Thymus (tissue), 11 donors: Measurements from ENCODE around the gene CLSTN1. TPM values are rescaled to one million over a fixed set of nuclear protein-coding genes. Genes with fewer than 3 reads are reported as not detected.

Source experiments
- DNase-seq, 9 donors: peaks; one replicate each; pipeline ENCODE4 v3.0.0-alpha.2; 2013; ENCODE audit warnings: low spot score in 9 of 9, low read depth in 6 of 9, missing footprints in 1 of 9
- H3K27ac ChIP-seq, 2 donors: one replicate each; pipeline ENCODE4 v1.5.1; 2013; ENCODE audit warnings: control low read depth in 1 of 2, low read depth in 1 of 2, low read length in 1 of 2, mild to moderate bottlenecking in 1 of 2, moderate library complexity in 1 of 2
- H3K27me3 ChIP-seq, 2 donors: one replicate each; pipeline ENCODE4 v1.5.1; 2013; ENCODE audit warnings: low read length in 1 of 2; ENCODE audit not compliant: control insufficient read depth in 2 of 2, insufficient read depth in 1 of 2
- H3K36me3 ChIP-seq, 2 donors: one replicate each; pipeline ENCODE4 v1.5.1; 2013; ENCODE audit warnings: low read length in 1 of 2, mild to moderate bottlenecking in 1 of 2, moderate library complexity in 1 of 2; ENCODE audit not compliant: control insufficient read depth in 2 of 2, insufficient read depth in 2 of 2
- H3K4me1 ChIP-seq, 2 donors: one replicate each; pipeline ENCODE4 v1.5.1; 2013; ENCODE audit warnings: low read length in 2 of 2; ENCODE audit not compliant: control insufficient read depth in 2 of 2, insufficient read depth in 2 of 2
- H3K4me3 ChIP-seq, 2 donors: one replicate each; pipeline ENCODE4 v1.5.1; 2013; ENCODE audit warnings: low read length in 2 of 2, control low read depth in 1 of 2, mild to moderate bottlenecking in 1 of 2
- H3K9me3 ChIP-seq, 2 donors: one replicate each; pipeline ENCODE4 v1.5.1; 2013; ENCODE audit warnings: low read length in 1 of 2, mild to moderate bottlenecking in 1 of 2; ENCODE audit not compliant: control insufficient read depth in 2 of 2, insufficient read depth in 1 of 2
- whole genome bisulfite sequencing: extraction: QIAGEN DNeasy Blood & Tissue Kit; methylation state at CpG from one replicate; pipeline ENCODE4 v1.1.7; 2013; 5-methylcytosine and 5-hydroxymethylcytosine counted together
- polyA plus RNA-seq: library from polyadenylated mRNA; stranded (reverse); fragments of 200-250 nt; gene quantifications from one replicate; pipeline ENCODE4 v1.2.3, GENCODE V29; 2013
- total RNA-seq: library from RNA; stranded (reverse); fragments of 120-200 nt; gene quantifications from one replicate; pipeline ENCODE4 v1.2.4, GENCODE V29; 2013
- donor health status: healthy.

Gene CLSTN1
- total and polyA plus RNA-seq, 2 donors: 27.0 to 63.1 TPM

GRCh38 chr1:9840176-9840575, 16.4 kb upstream of the CLSTN1 start:
- no peaks in the 10 kb centered on the region for H3K36me3 ChIP-seq
- H3K27ac ChIP-seq: no peak overlapping the region
- 77% methylated on average over 3 of the region's 3 CpGs for WGBS
- no peaks in the 10 kb centered on the region for H3K27me3 ChIP-seq
- peaks cover 0 to 48% of the 10 kb centered on the region in 2 donors for H3K4me1 ChIP-seq
- no peak for DNase-seq
- peaks cover 1 to 7% of the 10 kb centered on the region in 2 donors for H3K9me3 ChIP-seq
- H3K4me3 ChIP-seq: no peak overlapping the region

GRCh38 chr1:9838946-9839345, 15.2 kb upstream of the CLSTN1 start:
- Histone ChIP-seq H3K4me3 (no peak overlapping the region), H3K4me1 (peaks cover 0 to 38% of the 10 kb centered on the region in 2 donors), H3K9me3 (peaks cover 1 to 7% of the 10 kb centered on the region in 2 donors), H3K36me3 (no peaks in the 10 kb centered on the region), H3K27ac (no peak overlapping the region), H3K27me3 (no peaks in the 10 kb centered on the region)
- 96% methylated on average over 10 of the region's 10 CpGs for WGBS
- no peak for DNase-seq

- WGBS: 94% methylated on average over 5 of the region's 5 CpGs
- Histone ChIP-seq H3K4me1 (peaks cover 0 to 18% of the 10 kb centered on the region in 2 donors), H3K27me3 (no peaks in the 10 kb centered on the region), H3K9me3 (peaks cover 1 to 6% of the 10 kb centered on the region in 2 donors), H3K4me3 (no peak overlapping the region), H3K36me3 (no peaks in the 10 kb centered on the region), H3K27ac (no peak overlapping the region)
- DNase-seq: no peak
These were observed 12.8 kb upstream of the CLSTN1 start for GRCh38 chr1:9836632-9836960.

DNA sequence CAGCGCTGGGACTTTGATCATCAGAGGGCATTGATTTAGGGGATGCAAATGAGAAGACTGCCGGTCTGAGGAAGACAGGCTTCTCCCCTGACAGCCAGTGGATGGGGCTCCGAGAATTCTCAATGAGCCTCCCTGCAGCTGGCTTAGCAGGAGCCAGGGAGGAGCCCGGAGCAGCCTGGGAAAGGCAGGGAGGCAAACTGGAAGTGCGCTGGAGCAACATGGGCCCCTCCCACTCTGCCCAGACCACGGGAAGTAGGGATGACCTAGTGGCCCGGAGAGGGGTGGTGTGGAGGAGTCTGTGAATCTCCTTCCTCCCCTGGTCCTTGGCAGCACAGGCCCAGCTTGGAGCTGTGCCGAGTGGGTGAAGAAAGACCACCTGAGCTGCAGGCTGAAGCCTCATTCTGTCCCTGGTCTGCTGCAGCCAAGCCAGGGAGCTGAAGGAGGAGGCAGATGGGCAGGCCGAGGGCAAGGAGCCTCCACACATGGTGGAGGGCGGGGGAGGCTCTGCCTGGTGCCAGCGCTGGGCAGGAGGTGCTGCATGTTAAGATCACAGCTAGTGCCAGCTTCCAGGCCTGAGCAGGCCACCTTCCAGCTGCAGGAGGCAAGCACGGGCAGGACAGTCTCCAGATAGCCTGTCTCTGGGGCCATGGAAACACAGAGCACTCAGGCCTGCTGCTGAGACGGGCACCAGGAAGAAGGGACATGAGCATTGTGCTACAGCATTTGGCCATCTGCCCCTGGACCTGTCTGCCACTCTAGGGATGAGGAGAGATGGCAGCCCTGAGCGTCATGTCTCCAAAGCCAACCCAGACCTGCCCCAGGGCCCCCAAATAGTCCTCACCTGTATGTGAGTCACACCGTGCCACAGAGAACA, 12.2 kb upstream of the CLSTN1 start:
- WGBS: 86% methylated on average over 15 of the region's 15 CpGs
- H3K4me3 ChIP-seq: no peak overlapping the region
- H3K27me3 ChIP-seq: no peaks in the 10 kb centered on the region
- H3K27ac ChIP-seq: peak overlapping the region in 1 of 2 donors; percentile 17
- peaks cover 0 to 1% of the 10 kb centered on the region in 2 donors for H3K9me3 ChIP-seq
- DNase-seq: no peak
- peaks cover 0 to 18% of the 10 kb centered on the region in 2 donors for H3K4me1 ChIP-seq
- H3K36me3 ChIP-seq: no peaks in the 10 kb centered on the region

- Histone ChIP-seq H3K4me1 (peaks cover 0 to 18% of the 10 kb centered on the region in 2 donors), H3K4me3 (no peak overlapping the region), H3K27ac (no peak overlapping the region), H3K36me3 (no peaks in the 10 kb centered on the region), H3K27me3 (no peaks in the 10 kb centered on the region), H3K9me3 (peaks cover 0 to 1% of the 10 kb centered on the region in 2 donors)
- no peak for DNase-seq
- 95% methylated on average over 9 of the region's 9 CpGs for WGBS
These were observed 11.6 kb upstream of the CLSTN1 start for GRCh38 chr1:9835404-9835757.

GRCh38 chr1:9833632-9834031, 9.9 kb upstream of the CLSTN1 start:
- H3K4me1 ChIP-seq: peaks cover 0 to 18% of the 10 kb centered on the region in 2 donors
- no peaks in the 10 kb centered on the region for H3K36me3 ChIP-seq
- no peak overlapping the region for H3K4me3 ChIP-seq
- 93% methylated on average over 3 of the region's 3 CpGs for WGBS
- H3K9me3 ChIP-seq: peaks cover 0 to under 1% of the 10 kb centered on the region in 2 donors
- H3K27ac ChIP-seq: no peak overlapping the region
- H3K27me3 ChIP-seq: no peaks in the 10 kb centered on the region
- no peak for DNase-seq

DNA sequence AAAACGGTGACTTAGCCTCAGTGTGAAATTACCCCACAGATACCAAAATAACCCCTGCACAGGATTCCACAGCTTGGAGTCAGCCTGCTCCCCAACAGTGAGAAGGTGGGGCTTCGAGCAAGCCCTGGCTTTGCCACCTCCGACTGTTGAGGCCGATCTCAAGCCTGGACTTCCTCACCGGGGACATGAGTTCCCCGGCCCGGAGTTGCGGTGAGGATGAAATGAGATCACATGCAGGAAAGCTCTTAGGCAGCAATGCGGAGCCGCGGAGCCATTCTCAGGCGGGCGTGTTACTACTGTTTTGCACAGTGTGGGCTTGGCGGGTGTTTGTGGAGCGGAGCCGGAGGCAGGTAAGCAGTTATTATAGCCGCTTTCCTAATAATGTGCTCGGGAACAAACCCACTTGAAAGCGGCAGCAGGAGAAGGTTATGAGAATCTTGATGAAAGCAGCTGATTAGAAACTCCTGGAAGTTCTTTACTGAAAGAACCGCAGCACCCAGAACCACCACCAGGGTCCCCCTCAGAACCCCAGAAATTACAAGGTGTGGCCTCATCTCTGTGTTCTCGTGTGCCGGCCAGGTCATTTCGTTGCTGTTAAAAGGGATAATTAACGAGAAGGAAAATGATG, 3.9 kb upstream of the CLSTN1 start:
- no peak overlapping the region for H3K27ac ChIP-seq
- H3K9me3 ChIP-seq: peaks cover 0 to 6% of the 10 kb centered on the region in 2 donors
- no peaks in the 10 kb centered on the region for H3K36me3 ChIP-seq
- DNase-seq: no peak
- WGBS: 83% methylated on average over 24 of the region's 24 CpGs
- H3K27me3 ChIP-seq: peaks cover 0 to 20% of the 10 kb centered on the region in 2 donors
- H3K4me1 ChIP-seq: peaks cover 3 to 26% of the 10 kb centered on the region in 2 donors
- H3K4me3 ChIP-seq: no peak overlapping the region

- Histone ChIP-seq H3K36me3 (no peaks in the 10 kb centered on the region), H3K4me1 (peaks cover 3 to 32% of the 10 kb centered on the region in 2 donors), H3K9me3 (peaks cover 0 to 6% of the 10 kb centered on the region in 2 donors), H3K4me3 (no peak overlapping the region), H3K27ac (no peak overlapping the region), H3K27me3 (peaks cover 0 to 20% of the 10 kb centered on the region in 2 donors)
- 95% methylated on average over 3 of the region's 3 CpGs for WGBS
- DNase-seq: no peak
These were observed 2.9 kb upstream of the CLSTN1 start for GRCh38 chr1:9826616-9827015.

DNA sequence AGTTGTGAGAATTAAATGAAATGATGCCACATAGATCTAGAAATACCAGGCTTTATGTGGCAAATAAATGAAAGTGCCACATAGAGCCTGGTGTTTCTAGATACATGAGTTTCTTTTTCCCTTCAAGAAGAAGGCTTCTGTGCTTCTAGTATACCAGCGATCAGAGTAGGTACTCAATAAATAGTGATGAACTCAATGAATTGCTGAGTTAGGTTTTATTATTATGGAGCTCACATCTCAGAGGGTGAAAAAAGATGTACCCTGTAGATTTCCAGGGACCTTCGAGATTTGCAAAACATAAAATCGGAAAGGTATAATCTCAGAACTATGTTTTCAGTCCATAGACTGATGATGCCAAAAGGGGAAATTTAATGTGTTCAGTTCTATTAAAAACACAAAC, 2.3 kb upstream of the CLSTN1 start:
- H3K27ac ChIP-seq: no peak overlapping the region
- WGBS: 96% methylated on average over 3 of the region's 3 CpGs
- no peak for DNase-seq
- H3K4me3 ChIP-seq: no peak overlapping the region
- H3K36me3 ChIP-seq: no peaks in the 10 kb centered on the region
- H3K4me1 ChIP-seq: peaks cover 3 to 32% of the 10 kb centered on the region in 2 donors
- H3K9me3 ChIP-seq: peaks cover 0 to 6% of the 10 kb centered on the region in 2 donors
- peaks cover 0 to 20% of the 10 kb centered on the region in 2 donors for H3K27me3 ChIP-seq
